Measurements from ENCODE around the gene PSMD8. TPM values are rescaled to one million over a fixed set of nuclear protein-coding genes. Genes with fewer than 3 reads are reported as not detected.
"Not testable (repeated sequence)": the region's sequence is repeated elsewhere in the genome, so short reads cannot be mapped to it uniquely, and the experiment has no call there.

Gene PSMD8
- 280 TPM for total RNA-seq
- long read RNA-seq, transcript PSMD8-201 (7 exons, 1,553 nt) = major isoform, 203 of 221 reads
- long read RNA-seq, partial matches to known transcripts = 11 of 221 reads
- long read RNA-seq, other reads (novel, unspliced or antisense) = 2 of 221 reads

DNA sequence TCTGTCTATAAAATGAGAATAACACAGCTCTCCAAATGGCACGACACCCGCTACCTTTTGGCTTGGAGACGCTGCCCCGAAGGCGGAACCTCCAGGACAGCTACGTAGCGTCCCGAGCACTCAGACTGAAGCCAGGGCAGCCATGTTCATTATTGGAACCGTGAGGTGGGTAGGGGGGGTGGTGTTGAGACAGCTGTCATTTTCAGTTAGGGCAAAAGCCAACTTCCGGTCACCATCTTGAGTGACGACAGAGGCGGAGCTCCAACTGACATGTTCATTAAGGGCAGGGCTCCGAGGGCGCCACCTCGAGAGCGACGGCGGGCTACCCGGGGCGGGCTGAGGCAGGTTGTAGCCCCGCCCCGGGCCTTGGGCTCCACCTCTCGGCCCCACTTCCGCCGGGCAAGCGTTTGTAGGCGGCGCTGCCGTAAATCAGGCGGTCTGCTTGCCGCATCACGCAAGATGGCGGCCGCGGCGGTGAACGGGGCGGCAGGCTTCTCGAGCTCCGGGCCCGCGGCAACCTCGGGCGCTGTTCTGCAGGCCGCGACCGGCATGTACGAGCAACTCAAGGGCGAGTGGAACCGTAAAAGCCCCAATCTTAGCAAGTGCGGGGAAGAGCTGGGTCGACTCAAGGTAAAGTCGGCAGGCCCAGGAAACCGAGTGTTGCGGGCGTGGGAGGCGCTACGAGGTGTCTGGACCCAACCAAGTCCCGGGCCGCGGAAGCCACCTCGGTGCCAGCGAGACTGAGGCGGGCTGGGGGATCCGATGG, at the start of gene PSMD8:
PSMD8 (plus strand) TSS at position 240 of the 766 bp plus-strand sequence; CDS start at position 271, 31 bp downstream.
- intact Hi-C loops (cut with DNase I) = loop anchor here (1.0 to 2.0 kb wide), 2 partner anchors 28 to 39 kb away; partner anchors contain the start of genes CATSPERG and FAM98C
- ATAC-seq = peak; percentile 99
- DNase-seq (ENCODE audit: missing footprints) = peak; percentile 100

DNA sequence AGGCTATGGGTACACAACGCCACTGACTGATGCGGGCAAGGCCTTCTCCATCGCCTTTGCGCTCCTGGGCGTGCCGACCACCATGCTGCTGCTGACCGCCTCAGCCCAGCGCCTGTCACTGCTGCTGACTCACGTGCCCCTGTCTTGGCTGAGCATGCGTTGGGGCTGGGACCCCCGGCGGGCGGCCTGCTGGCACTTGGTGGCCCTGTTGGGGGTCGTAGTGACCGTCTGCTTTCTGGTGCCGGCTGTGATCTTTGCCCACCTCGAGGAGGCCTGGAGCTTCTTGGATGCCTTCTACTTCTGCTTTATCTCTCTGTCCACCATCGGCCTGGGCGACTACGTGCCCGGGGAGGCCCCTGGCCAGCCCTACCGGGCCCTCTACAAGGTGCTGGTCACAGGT, 47.8 kb upstream of the PSMD8 start:
- DNase-seq (ENCODE audit: missing footprints) (no peak), ATAC-seq (no peak)
- intact Hi-C loops (cut with DNase I) = no loop called here

DNA sequence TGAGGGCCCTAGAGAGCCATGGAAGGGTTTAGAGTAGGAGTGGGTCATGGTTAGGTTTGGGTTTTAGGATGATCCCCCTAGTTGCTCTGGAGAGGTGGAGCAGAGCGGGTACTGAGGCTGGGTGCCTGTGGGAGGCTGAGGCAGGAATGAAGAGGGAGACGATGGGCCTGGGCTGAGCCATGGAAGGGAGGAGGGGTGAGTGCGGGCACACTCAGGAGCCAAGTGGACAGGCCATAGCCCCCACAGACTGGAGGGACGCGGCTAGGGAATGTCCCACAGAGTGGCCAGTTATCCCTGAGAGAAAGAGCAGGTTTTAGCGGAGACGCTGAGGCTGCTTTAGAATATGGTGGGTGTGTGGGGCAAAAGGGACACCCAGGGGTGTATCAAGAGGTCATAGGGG, 44.7 kb upstream of the PSMD8 start:
- DNase-seq (ENCODE audit: missing footprints) = no peak
- intact Hi-C loops (cut with DNase I) = no loop called here
- ATAC-seq = no peak

DNA sequence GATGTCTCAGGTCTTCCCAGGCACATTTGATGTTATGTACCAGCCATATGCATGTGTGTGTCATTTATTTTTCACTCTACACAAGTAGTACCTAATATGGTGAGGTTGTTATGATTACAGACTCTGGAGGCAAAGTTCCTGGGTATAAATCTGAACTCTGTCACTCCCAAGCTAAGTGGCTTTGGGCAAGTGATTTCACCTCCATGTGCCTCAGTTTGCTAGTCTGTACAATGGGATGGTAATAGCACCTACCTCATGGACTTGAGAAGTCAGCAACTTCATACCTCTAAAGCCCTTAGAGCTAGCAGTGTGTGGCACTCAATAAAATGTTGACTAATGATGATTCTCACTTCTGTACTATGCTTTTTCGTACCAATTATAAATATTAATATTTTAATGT, 42.6 kb upstream of the PSMD8 start:
- DNase-seq (ENCODE audit: missing footprints) (no peak), ATAC-seq (no peak)
- intact Hi-C loops (cut with DNase I) = no loop called here

DNA sequence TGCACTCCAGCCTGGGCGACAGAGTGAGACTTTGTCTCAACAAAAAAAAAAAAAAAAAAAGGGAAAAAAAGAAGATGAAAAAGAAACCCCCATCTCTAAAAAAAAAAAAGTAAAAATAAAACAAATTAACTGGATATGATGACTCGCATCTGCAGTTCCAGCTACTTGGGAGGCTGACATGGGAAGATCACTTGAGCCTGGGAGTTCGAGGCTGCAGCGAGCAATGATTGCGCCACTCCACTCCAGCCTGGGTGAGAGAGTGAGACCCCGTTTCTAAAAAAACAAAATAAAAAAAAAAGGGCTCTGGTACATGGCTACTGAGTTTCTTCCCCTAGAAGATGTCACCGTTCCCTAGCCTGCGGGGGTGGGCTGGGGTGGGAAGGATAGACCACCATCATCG, 41.1 kb upstream of the PSMD8 start:
- ATAC-seq (no peak), DNase-seq (ENCODE audit: missing footprints) (no peak)
- intact Hi-C loops (cut with DNase I) = no loop called here

DNA sequence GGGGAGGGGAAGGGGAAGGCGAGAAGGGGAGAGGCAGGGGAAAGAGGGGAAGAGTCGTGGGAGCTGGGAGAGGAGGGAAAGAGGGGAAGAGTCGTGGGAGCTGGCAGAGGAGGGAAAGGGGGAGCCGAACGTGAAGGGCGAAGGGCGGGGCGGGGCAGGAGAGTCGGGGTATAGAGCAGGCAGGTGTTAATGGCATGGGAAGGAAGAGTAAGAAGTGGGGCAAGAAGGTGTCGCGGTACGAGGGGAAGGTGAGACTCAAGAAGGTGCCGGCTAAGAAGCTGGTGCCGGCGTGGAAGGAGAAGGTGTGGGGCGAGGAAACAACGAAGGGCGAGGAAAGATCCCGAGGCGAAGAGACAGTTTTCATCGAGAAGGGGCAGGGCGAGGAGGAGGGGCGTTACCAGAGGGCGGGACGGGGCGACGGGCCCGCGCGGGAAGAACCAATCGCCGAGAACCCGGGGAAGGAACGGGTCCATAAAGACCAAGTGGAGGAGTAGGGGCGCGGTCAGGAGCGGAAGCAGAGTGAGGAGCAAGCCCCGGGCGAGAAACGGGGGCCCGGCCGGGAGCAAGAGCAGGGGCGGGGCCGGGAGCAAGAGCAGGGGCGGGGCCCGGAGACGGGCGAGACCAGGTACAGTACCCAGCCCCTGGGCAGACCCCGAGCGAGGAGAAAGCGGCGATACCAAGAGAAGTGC, 38.3 kb upstream of the PSMD8 start:
- peak; percentile 93 for ATAC-seq
- intact Hi-C loops (cut with DNase I) = loop anchor here (1.0 to 2.0 kb wide), 3 partner anchors 38 to 429 kb away; partner anchors contain the start of genes PSMD8, SIPA1L3 and WDR87

DNA sequence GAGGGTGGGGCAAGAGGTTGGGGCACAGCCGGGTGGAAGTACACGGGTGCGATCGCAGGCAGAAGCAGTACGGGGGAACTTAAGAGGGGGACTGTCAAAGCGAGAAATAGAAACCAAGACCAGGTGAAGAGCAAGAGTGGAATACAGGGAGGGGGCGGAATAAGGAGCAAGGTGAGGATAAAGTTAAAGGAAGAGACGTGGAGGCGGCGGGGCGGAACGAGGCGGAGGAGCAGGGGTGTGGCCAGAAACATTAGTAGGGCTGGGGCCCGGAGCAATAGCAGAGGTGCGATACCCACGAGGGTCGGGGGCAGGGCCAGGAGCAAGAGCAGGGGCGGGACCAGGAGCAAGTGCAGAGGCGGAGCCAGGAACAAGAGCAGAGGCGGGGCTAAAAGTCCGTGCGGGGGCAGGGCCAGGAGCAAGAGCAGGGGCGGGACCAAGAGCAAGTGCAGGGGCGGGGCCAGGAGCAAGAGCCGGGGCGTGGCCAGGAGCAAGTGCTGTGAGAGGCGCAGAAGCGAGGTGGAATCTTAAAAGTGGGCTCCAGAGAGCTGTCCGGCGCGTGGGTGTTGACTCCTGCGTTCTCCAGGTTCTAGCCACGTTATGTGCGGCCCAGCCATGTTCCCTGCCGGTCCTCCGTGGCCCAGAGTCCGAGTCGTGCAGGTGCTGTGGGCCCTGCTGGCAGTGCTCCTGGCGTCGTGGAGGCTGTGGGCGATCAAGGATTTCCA, 37.6 kb upstream of the PSMD8 start:
- intact Hi-C loops (cut with DNase I) = no loop called here
- ATAC-seq (peak; percentile 84), DNase-seq (ENCODE audit: missing footprints) (peak; percentile 97)

More for the DNA sequence above, 38.3 kb upstream of the PSMD8 start:
- DNase-seq (ENCODE audit: missing footprints) = peak; percentile 97

DNA sequence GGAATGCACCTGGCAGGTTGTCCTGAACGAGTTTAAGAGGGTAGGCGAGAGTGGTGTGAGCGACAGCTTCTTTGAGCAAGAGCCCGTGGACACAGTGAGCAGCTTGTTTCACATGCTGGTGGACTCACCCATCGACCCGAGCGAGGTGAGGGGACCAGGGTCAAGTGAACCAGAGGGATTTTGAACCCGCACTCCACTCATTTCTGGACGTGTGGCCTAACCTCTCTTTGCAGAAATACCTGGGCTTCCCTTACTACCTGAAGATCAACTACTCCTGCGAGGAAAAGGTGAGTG, 37.1 kb upstream of the PSMD8 start:
- DNase-seq (ENCODE audit: missing footprints) (no peak), ATAC-seq (no peak)
- intact Hi-C loops (cut with DNase I) = no loop called here

DNA sequence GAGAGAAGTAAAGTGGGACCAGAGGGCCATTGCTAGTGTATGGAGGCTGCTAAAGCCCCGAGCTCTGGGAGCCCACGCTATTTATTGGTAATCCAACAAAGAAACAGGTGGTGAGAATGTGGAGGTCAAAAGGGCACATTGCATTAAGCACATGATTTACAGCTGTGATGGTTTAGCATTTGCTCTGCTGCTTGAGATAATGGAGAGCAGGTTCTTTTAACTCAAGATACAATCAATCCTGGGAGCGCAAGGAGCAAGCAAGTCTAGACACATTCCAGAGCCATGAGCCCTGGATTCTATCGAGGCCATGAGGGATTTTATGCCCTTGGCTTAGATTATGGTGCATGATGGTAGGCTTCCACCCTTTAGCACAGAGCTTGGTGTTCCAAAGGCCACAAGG, 35.4 kb upstream of the PSMD8 start:
- intact Hi-C loops (cut with DNase I); DNase-seq (ENCODE audit: missing footprints); ATAC-seq: not testable (repeated sequence)

DNA sequence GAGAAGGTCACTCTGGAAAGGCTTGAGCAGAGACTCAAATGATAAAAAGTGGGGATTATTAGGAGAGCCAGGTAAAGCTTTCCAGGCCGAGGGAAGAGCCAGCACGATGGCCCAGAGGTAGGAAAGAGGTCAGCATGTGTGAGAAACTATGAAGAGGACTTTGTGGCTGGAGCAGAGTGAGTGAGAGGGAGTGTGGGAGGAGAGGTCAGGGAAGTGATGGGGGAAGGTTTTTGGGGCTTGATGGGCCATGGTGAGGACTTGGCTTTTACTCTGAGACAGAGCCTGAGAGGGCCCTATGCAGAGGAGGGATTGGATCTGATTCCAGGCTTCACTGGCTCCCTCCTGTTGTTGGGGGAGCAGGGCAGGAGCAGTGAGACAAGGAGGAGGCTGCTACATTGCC, 33.4 kb upstream of the PSMD8 start:
- ATAC-seq (no peak), DNase-seq (ENCODE audit: missing footprints) (no peak)
- intact Hi-C loops (cut with DNase I) = no loop called here

DNA sequence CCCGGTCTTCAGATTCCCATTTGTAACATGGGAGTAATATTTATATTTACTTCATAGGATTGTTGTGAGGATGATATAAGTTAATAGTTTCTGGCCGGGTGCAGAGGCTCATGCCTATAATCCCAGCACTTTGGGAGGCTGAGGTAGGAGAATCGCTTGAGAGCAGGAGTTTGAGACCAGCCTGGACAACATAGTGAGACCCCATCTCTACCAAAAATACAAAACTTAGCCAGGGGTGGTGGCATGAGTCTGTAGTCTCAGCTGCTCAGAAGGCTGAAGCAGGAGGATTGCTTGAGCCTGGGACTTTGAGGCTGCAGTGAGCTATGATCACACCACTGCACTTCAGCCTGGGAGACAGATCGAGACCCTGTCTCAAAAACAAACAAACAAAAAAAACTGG, 27.5 kb upstream of the PSMD8 start:
- ATAC-seq = no peak
- no peak for DNase-seq (ENCODE audit: missing footprints)
- intact Hi-C loops (cut with DNase I) = no loop called here

DNA sequence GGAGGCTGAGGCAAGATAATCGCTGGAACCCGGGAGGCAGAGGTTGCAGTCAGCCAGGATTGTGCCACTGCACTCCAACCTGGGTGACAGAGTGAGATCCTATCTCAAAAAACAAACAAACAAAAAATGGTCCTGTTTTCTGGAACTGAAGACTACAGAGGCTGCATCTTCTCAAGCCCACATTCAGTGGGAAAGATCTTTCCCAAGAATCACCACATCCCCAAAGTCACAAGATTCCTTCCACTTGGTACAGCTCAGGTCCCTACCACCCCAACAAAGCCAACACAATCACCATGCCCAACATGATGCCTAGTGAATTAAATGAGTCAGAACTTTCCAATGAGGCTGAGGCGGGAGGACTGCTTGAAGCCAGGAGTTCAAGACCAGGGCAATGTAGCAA, 23.5 kb upstream of the PSMD8 start:
- ATAC-seq (no peak), DNase-seq (ENCODE audit: missing footprints) (no peak)
- intact Hi-C loops (cut with DNase I) = no loop called here

DNA sequence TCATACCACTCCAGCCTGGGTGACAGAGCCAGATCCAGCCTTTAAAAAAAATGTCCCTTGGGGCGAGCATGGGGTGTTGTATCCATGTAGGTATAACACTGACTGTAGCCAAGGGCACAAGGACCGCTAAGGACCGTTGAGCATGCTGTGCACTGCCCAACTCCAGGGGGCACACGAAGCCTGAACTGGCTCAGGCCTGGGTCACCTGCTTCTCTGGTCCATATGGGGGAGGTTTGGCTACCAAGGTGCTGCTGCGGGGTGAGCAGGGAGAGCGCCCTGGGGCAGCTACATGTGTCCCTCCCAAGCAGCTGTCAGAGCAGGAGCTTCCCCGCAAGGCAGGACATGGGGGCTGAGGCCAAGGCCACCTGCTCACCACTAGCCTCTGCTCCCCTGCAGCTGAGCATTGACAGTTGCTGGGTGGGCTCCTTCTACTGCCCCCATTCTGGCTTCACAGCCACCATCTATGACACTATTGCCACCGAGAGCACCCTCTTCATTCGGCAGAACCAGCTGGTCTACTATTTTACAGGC, 22.4 kb upstream of the PSMD8 start:
- intact Hi-C loops (cut with DNase I) = no loop called here
- DNase-seq (ENCODE audit: missing footprints) (no peak), ATAC-seq (no peak)

DNA sequence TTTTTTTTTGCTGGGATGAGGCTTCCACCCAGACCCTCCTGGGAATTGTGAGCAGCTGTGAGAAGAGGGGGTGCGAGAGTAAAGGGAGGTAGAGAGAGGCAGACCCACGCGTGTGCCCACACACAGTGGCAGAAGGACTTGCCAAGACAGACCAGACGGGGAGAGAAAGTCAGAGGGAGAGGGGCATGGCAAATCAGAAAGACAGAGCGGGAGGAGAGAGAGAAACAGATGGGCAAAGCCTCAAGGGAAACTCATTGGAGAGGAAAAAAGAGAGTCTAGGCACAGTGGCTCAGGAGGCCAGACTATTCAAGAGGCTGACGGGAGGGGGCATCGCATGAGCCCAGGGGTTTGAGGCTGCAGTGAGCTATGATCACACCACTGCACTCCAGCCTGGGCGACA, 21.8 kb upstream of the PSMD8 start:
- DNase-seq (ENCODE audit: missing footprints) (no peak), ATAC-seq (no peak)
- intact Hi-C loops (cut with DNase I) = no loop called here

DNA sequence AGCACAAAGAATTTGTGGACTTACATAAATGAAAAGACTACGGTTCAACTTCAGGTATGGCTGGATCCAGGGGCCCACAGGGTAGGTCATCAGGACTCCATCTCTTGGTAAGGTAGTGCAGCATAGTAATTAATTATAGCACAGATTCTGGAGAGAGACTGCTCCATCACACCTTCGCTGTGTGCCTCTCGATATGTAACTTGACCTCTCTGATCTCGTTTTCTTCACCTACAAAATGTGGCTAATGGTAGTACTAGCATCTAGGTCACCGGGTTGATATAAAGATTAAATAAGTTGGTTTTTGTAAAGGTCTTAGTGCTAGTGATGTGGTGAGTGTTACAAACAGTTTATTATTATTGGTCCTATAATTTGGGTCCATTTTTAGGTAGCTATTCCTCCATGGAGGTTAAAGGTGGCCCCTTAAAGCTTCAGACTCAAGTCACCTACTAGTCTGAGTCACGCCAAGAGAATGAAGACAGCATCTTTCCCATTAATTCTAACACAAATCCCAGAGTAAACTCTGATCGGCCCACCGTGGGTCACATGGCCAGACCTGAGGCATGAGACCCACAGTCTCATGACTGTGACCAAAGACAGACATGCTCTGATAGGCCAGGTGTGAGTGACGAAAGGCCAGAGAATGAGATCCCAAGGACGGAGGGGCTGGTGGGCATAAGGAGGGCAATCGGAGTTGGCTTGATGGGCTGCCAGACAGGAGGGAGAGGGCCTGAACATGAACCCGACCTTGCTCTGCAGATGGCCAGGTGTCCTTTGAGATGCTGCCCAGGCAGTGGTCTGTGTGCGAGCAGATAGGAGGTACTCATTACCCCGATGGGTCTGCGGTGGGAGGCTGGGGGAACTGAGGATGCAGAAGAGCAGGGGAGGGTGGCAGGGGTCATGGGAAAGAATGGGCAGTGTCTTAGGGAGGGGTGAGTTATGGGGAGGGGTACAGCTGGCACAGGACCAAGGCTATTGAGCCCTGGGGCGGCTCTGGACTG, 18.3 kb upstream of the PSMD8 start:
- no peak for ATAC-seq
- intact Hi-C loops (cut with DNase I) = no loop called here
- no peak for DNase-seq (ENCODE audit: missing footprints)

DNA sequence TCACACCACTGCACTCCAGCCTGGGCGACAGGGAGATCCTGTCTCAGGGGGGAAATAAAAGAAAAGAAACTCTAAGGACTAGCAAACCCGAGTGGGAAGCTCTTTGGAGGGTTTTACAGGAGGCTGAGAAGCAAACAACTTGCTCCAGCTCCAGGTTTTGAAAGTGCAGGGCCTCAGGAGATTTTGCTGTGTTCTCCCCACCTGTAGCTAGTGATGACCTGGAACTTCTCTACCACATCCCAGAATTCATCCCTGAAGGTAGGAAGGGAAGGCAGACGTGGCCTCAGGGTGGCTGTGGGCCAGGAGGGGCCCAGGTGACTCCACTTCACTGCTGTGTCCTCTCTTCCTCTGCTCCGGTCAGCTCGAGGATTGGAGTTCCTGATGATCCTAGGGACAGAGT, 16.3 kb upstream of the PSMD8 start:
- DNase-seq (ENCODE audit: missing footprints) (no peak), ATAC-seq (no peak)
- intact Hi-C loops (cut with DNase I) = no loop called here

DNA sequence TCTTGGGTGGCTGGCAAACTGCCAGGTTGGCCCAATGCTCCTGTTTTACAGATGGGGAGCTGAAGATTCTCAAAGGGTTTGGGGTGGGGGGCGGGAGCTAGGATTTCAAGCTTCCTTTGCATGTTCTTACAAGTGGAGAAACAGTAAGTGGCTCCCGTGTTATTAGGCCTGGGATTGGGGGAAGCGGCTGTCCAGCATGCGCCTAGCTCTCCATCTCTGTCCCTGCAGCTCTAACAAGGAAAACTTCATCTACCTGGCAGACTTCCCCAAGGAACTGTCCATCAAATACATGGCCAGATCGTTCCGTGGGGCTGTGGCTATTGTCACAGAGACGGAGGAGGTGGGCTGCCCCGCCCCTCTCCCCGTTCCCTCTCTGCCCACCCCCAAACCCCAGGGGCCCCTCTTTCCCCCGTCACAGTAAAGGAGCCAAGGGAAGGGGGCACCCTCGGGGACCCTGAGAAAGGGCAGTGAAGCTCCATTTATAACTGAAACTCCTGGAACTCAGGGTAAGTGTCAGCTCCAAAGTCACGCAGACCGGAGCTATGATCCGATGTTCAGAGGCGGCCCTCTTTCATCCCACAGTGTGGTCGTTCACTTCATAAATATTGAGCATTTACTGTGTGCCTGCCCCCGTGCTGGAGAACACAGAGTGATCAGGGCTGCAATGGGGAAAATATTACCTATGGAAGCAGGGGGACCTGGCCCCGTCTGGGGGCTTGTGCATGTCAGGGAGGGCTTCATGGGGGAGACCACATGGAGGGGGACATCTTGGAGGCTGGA, 14.9 kb upstream of the PSMD8 start:
- DNase-seq (ENCODE audit: missing footprints) (no peak), ATAC-seq (no peak)
- intact Hi-C loops (cut with DNase I) = no loop called here
